GM19438 (cell line): Measurements from ENCODE around the gene PRUNE2.
A peak's percentile ranks its signal among the peaks of the same experiment; 100 is the strongest.

ENCODE experiments used
- ATAC-seq: cut with Tn5 transposase; IDR thresholded peaks from one replicate; pipeline ENCODE4 v1.9.1; 2021; ENCODE audit warnings: low read depth; ENCODE audit not compliant: unreplicated experiment

Gene PRUNE2

DNA sequence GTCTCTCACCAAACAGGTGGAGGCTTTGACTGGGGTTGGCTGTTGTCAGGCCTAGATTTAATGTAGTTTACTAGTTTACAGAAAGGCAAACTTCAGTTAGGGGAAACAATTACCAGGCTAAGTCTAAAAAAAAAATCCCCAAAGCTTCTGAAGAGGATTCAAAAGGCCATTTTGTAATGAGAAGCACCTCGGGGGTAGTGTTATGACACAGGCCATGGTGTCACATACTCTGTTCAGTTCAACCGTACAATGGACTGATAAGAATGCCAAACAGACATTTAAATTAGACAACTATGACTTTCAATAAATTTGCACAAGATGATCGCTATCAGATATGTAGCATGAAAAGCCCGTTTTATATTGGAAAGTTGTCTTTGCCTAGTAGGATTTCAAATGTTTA, 261.7 kb downstream of the PRUNE2 start:
- peak; percentile 22 for ATAC-seq

GRCh38 chr9:76643399-76644117, 262.4 kb downstream of the PRUNE2 start:
- peak; percentile 92 for ATAC-seq

- no peak for ATAC-seq
These were observed 263.2 kb downstream of the PRUNE2 start for GRCh38 chr9:76642701-76643209.

DNA sequence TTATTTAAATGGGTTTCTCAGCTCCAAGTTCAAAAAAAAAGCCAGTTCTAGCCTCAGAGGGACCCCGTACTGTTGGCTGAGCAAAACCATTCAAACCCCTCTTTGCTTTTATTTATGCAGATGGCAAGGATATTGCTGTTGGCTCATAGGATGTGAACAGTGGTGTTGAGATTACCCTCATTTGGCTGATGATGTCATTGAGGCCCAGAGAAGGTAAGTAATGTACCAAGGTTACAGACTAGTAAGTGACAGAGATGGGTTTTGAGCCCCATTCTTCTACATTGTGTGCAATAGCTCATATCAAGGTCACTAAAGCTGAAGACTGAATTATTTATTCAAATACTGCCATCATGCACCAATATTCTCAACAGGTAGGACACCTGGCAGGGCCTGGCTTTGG, 263.8 kb downstream of the PRUNE2 start:
- ATAC-seq: no peak

GRCh38 chr9:76638001-76638400, 267.9 kb downstream of the PRUNE2 start:
- ATAC-seq: no peak

- no peak for ATAC-seq
These were observed 268.5 kb downstream of the PRUNE2 start for GRCh38 chr9:76637416-76637815.

DNA sequence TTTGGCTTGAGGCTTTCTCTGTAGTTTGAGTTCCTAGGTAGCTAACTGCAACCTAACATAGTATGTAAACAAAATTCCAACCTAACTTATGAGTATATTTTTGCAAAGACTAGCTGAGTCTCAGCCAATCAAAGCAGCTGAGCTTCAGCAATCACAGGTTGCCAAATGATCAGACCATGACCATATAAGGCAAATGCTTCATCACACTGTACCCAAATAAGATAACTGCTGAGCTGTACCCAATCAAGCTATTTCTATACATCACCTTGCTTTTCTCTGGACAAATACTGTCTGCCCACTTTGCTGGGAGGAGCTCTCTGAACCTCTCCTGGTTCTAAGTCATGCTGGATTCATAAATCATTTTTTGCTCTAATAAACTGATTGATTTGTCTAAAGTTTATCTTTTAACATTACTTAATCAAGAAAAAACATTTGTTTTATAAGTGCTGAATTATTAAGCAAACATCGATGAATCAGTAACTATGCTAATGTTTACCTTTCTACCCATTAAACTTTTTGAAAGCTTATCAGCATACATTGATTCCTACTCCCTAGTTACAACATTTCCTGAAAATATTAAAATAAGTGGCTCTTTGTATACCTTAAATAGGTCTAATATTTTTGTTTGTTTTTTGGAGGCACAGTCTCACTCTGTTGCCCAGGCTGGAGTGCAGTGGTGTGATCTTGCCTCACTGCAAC, 271.4 kb downstream of the PRUNE2 start:
- ATAC-seq: no peak

DNA sequence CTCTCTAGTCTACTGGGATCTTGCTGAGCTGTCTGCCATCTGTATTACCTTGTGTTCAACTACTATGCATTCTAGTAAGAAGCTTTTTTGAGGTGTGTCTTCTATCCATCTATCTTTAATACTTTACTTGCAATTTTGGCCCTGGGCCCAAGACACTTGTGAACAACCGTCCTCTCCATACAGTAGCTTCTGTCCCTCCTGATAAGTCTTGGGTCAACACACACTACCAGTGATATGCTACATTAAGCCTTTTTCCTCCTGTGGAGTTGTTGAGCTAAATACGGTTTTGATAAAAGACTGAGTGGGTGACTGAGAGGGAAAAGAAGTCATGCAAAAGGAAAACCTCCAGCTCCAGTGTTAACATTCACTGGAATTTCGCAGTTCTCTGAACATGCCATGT, 275.0 kb downstream of the PRUNE2 start:
- ATAC-seq: no peak

GRCh38 chr9:76629205-76629990, 276.5 kb downstream of the PRUNE2 start:
- ATAC-seq: no peak

DNA sequence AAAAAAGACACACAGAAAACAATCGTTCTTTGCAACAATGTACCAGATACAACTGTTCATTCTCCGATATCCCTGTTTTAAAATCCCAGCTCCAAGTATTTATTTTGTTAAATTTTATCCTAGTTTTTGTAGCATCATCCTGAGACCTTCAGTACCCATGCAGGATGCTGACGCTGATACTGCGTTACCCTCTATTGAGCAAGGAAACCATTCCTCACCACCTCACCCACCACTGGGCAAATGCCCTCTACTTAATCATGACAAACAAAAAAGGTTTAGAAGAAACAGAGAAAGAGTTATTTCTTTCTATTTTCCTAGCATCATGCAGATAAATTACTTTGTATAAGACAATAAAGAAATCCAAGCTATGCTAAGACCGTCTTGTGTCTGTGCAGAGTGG, 277.8 kb downstream of the PRUNE2 start:
- ATAC-seq: no peak

DNA sequence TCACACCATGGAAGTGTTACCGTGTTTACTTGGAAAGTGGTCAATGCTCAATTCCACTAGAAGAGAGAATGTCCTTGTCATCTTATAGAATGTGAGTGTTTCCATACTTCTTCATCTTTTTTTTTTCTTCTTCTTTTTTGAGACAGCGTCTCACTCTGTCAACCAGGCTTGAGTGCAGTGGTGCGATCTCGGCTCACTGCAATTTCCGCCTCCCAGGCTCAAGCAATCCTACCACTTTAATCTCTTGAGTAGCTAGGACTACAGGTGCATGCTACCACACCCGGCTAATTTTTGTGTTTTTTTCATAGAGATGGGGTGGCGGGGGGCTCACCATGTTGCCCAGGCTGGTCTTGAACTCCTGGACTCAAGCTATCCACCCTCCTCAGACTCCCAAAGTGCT, 278.9 kb downstream of the PRUNE2 start:
- no peak for ATAC-seq

DNA sequence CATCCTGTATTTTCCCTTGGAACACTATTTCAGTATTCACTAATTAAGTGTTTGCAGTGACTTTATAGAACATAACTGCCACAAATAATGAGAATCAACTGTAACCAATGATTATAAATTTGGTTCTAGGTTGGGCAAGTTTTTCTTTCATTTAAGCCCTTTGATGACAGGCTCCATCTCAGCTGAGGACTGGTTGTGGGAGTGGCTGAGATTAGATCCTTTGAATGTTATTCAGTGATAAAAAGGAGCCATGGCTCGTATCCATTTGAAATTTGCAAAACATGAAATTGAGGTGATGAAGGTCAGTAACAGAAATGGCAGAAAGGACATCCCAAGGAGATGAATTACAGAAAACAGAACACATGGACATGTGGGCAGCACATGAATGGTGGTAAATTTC, 279.8 kb downstream of the PRUNE2 start:
- no peak for ATAC-seq

DNA sequence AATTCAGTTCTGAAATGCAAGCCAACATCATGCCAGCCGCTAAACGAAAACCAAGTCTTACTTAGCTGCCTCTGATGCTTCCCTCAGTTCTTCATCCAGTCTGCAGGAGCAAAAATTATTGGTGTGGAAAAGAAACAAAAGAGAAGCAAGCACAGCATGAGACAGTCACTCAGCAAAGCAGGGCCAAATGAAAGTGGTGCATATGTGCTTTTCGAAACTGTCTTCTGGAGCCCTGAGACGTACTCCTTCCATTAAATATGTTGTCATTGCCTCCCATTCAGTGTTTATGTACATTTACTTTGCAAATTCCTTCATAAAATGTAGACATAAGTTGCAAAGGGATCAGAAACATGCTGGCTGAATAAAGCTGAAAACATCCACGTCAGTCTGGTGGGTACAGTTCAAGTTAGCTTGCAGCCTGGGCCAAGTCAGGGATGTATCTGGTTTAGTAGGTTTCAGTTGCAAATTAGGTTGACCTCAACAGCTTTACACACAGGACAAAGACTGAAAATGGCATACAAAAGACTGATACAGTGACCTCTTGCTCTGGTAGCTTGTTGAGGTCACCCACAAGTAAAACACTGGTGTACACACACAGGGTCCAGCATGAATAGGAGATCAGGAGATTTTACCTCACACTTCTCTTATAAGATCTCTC, 281.4 kb downstream of the PRUNE2 start:
- ATAC-seq: peak; percentile 91

DNA sequence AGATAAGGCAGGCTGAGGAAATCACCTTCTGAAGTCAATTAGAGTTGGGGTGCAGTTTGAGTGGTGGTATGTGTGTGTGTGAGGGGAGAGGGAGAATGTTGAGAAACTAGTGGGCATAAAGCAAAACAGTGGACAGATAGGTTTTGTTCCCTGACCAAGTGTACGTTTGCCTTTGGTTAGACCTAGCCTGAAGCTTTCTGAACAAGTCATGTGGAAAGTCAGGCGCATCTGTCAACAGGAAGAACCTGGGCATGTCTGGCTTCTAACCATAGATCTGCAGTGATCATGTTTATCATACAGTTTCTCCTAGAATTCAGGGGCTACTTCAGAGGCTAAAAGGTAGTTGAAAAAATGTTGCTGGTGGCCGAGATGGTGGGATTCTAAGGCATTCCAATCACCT, 284.9 kb downstream of the PRUNE2 start:
- ATAC-seq: no peak

- no peak for ATAC-seq
These were observed 285.3 kb downstream of the PRUNE2 start for GRCh38 chr9:76620581-76620980.

DNA sequence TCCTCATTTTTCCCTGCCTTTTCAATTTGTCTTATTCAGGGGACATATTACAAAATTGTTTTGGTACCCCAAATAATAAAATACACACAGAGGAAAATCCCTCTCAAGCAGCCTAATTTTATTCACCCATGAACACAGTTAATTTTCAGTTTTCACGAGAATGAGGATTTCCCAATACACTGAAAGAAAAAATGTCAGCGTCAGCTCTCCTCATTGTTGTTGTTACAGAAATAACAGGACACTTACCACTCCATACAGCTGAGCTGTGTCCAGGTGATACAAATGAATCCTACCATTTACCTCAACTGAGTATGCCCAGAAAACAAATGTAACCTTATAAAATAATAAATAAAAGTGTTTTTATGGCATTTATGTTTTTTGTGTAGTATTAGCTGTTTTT, 286.3 kb downstream of the PRUNE2 start:
- no peak for ATAC-seq

DNA sequence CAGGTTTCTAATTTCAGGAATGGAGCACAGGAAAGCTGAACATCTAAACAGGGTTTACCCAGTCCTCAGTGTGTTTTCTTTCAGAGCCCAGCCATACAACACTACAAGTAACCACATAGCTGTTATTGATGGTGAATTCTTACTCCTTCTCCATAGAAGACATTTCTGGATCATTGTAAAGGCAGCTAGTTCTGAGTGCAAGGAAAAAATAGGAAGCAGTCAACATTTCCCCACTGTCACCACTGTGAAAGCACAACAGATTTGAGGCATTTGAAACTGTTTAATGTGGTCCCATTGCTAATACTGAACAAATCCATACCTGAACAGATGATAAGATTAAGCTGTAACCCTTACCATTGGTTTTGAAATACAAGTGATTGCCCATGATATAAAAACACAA, 286.7 kb downstream of the PRUNE2 start:
- ATAC-seq: no peak

DNA sequence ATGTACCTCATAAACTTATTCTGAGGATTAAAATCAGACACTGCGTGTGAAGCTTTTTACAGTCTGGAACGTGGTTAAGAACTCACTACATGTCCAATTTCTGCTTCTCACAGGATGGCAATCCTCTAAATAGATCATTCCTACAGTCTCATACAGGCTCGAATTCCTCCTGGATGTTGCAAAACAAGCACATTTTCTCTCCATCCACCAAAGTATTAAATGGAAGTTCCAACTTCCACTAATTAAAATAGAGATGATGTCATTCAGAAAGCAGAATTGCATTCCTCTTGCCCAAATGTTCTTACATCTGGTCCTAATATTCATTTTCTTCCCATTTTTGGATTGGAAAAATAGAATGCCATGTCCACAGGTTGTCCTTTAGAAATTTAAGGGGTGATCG, 287.2 kb downstream of the PRUNE2 start:
- no peak for ATAC-seq

DNA sequence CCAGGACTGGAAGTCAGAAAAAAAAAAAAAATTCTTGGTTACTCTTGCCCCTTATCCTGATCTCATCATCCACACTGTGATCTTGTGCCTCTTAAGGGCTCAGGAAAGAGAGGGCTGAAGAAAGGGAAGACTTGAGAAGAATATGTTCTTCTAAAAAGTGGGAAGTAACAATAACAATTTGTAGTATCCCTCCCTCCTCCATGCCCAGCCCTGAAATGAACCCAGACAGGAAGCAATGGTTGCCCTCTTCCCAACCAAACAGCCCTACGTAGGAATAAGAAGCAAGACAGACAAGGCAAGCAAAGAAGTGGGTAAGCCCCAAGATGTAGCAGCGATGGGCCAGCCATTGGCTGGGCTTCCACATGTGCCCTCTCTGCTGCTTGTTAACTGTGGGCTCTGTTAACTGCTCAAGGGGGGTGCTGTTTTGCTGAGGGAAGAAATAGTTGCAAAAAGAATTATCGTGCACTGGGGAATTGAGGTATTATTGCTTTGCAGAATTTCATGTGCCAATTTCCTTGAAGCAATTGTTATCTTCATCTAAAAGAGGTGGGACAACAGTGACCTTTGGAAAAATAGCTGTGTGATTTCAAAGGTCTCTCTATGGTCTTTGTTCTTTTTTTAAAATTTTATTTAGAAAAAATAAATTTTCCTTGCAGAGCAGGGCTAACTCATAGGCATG, 288.3 kb downstream of the PRUNE2 start:
- ATAC-seq: no peak

- ATAC-seq: no peak
These were observed 289.1 kb downstream of the PRUNE2 start for GRCh38 chr9:76616780-76617179.
